GM12864 (cell line): ENCODE data around the gene SGSH.

Experiments used
- DNase-seq: peaks from one replicate; pipeline ENCODE4 v3.0.0-alpha.2; 2011; ENCODE audit warnings: low read depth
- H3K4me3 ChIP-seq: 2 replicates; pipeline ENCODE4 v1.5.1; 2011; ENCODE audit warnings: mild to moderate bottlenecking, low read depth, low read length, control low read depth
- CTCF ChIP-seq: IDR thresholded peaks from 2 replicates; pipeline ENCODE4 v1.5.1; 2011; ENCODE audit warnings: low read depth, mild to moderate bottlenecking, moderate library complexity, low read length, control low read depth, inconsistent platforms; ENCODE audit errors: missing control alignments

Gene SGSH

GRCh38 chr17:80198144-80198661 is 21.9 kb downstream of the SGSH start:
- no peak for DNase-seq
- TF ChIP-seq CTCF = no peak
- H3K4me3 ChIP-seq = no peak overlapping the region

- DNase-seq = no peak
- no peak overlapping the region for H3K4me3 ChIP-seq
- TF ChIP-seq CTCF = no peak
Observed at GRCh38 chr17:80196652-80197051, 23.5 kb downstream of the SGSH start.

- DNase-seq = no peak
- H3K4me3 ChIP-seq = no peak overlapping the region
- peak; percentile 87 for TF ChIP-seq CTCF
Observed at GRCh38 chr17:80195671-80196529, 24.2 kb downstream of the SGSH start.

- no peak for DNase-seq
- TF ChIP-seq CTCF = no peak
- H3K4me3 ChIP-seq = no peak overlapping the region
Observed at GRCh38 chr17:80195141-80195540, 25.0 kb downstream of the SGSH start.

- no peak for DNase-seq
- TF ChIP-seq CTCF = no peak
- H3K4me3 ChIP-seq = no peak overlapping the region
Observed at GRCh38 chr17:80191865-80192661, 28.1 kb downstream of the SGSH start.

GRCh38 chr17:80191192-80191591 is 28.9 kb downstream of the SGSH start:
- H3K4me3 ChIP-seq = no peak overlapping the region
- DNase-seq = no peak
- no peak for TF ChIP-seq CTCF
